Mesothelial cell of epicardium (in vitro differentiated cells): ENCODE data around the gene TMC4. TPM values are rescaled to one million over a fixed set of nuclear protein-coding genes. Genes with fewer than 3 reads are reported as not detected.

Experiments used
- DNase-seq, 2 experiments: peaks; one replicate each; pipeline ENCODE4 v3.0.0; 2021; ENCODE audit warnings: low spot score in 2 of 2; ENCODE audit not compliant: unreplicated experiment in 2 of 2
- H3K27ac Mint-ChIP-seq: 2 replicates; pipeline ENCODE4 v1.8.0; 2021; ENCODE audit warnings: mixed read lengths
- H3K27me3 Mint-ChIP-seq: 2 replicates; pipeline ENCODE4 v1.8.0; 2021; ENCODE audit warnings: low read depth, mixed read lengths
- H3K36me3 Mint-ChIP-seq: 2 replicates; pipeline ENCODE4 v1.8.0; 2021; ENCODE audit warnings: mixed read lengths
- H3K4me1 Mint-ChIP-seq: 2 replicates; pipeline ENCODE4 v1.8.0; 2021; ENCODE audit warnings: mixed read lengths
- H3K4me3 Mint-ChIP-seq: 2 replicates; pipeline ENCODE4 v1.8.0; 2021; ENCODE audit warnings: mild to moderate bottlenecking, moderate library complexity, mixed read lengths
- H3K9me3 Mint-ChIP-seq: 2 replicates; pipeline ENCODE4 v1.8.0; 2021; ENCODE audit warnings: mixed read lengths
- CTCF ChIP-seq: fragments of 200-600 bp; sonication (generic); IDR thresholded peaks from one replicate; pipeline ENCODE4 v1.5.0; 2021; ENCODE audit warnings: antibody characterized with exemption; ENCODE audit not compliant: unreplicated experiment
- total RNA-seq: library from RNA; stranded (reverse); gene quantifications from 3 replicates; pipeline ENCODE4 v1.2.1, GENCODE V29; 2021

Gene TMC4
- total RNA-seq, 1 donor from 2014 or later = 57.6 TPM

- no peaks in the 10 kb centered on the region for H3K9me3 Mint-ChIP-seq
These were observed 12.7 kb downstream of the TMC4 start for GRCh38 chr19:54160182-54160811.

GRCh38 chr19:54159352-54160181 lies 13.4 kb downstream of the TMC4 start, which contains the start of gene LENG1:
LENG1 (minus strand) TSS chr19:54159721; CDS start chr19:54159695, 26 bp downstream.
- Mint-ChIP-seq H3K4me3 (peak within 1 kb of the TSS; percentile 99), H3K36me3 (peaks cover 11% of the 10 kb centered on the region), H3K27me3 (peaks cover 9% of the 10 kb centered on the region), H3K9me3 (no peaks in the 10 kb centered on the region), H3K4me1 (peaks cover 36% of the 10 kb centered on the region), H3K27ac (peak within 1 kb of the TSS; percentile 99)
- TF ChIP-seq CTCF = peak; percentile 28
- DNase-seq = peak; percentile 97 to 98

More at GRCh38 chr19:54160182-54160811, 12.7 kb downstream of the TMC4 start:
- DNase-seq = no peak
- Mint-ChIP-seq H3K27ac (peak overlapping the region; percentile 99), H3K4me1 (peaks cover 37% of the 10 kb centered on the region), H3K27me3 (peaks cover 9% of the 10 kb centered on the region), H3K36me3 (peaks cover 6% of the 10 kb centered on the region), H3K4me3 (peak overlapping the region; percentile 99)
- no peak for TF ChIP-seq CTCF

GRCh38 chr19:54158812-54159351 lies 14.1 kb downstream of the TMC4 start:
- peaks cover 16% of the 10 kb centered on the region for H3K36me3 Mint-ChIP-seq
- peaks cover 5% of the 10 kb centered on the region for H3K27me3 Mint-ChIP-seq
- TF ChIP-seq CTCF = no peak
- DNase-seq = no peak
- no peaks in the 10 kb centered on the region for H3K9me3 Mint-ChIP-seq
- peak overlapping the region; percentile 99 for H3K4me3 Mint-ChIP-seq
- peaks cover 32% of the 10 kb centered on the region for H3K4me1 Mint-ChIP-seq
- H3K27ac Mint-ChIP-seq = peak overlapping the region; percentile 99

GRCh38 chr19:54156953-54157352 lies 16.0 kb downstream of the TMC4 start:
- no peak overlapping the region for H3K4me3 Mint-ChIP-seq
- TF ChIP-seq CTCF = no peak
- peaks cover 17% of the 10 kb centered on the region for H3K36me3 Mint-ChIP-seq
- peaks cover 25% of the 10 kb centered on the region for H3K4me1 Mint-ChIP-seq
- peak overlapping the region; percentile 6 for H3K27ac Mint-ChIP-seq
- H3K9me3 Mint-ChIP-seq = no peaks in the 10 kb centered on the region
- H3K27me3 Mint-ChIP-seq = no peaks in the 10 kb centered on the region
- DNase-seq = no peak

GRCh38 chr19:54156490-54156889 lies 16.5 kb downstream of the TMC4 start:
- no peak overlapping the region for H3K27ac Mint-ChIP-seq
- peaks cover 20% of the 10 kb centered on the region for H3K36me3 Mint-ChIP-seq
- no peaks in the 10 kb centered on the region for H3K27me3 Mint-ChIP-seq
- H3K4me3 Mint-ChIP-seq = no peak overlapping the region
- no peak for TF ChIP-seq CTCF
- DNase-seq = no peak
- H3K4me1 Mint-ChIP-seq = peaks cover 25% of the 10 kb centered on the region
- no peaks in the 10 kb centered on the region for H3K9me3 Mint-ChIP-seq
